RWPE2 (cell line): ENCODE data around the gene PLA2G2F.

Experiments used
- ATAC-seq: fragments of 200-7000 bp; cut with Tn5 transposase; 3 replicates; pipeline ENCODE4 v1.9.1; 2021; ENCODE audit warnings: low read depth
- DNase-seq: peaks from one replicate; pipeline ENCODE4 v3.0.0-alpha.2; 2020; ENCODE audit warnings: low spot score
- H3K27ac ChIP-seq: fragments of 450-650 bp; 2 replicates; pipeline ENCODE4 v1.5.1; 2017; ENCODE audit warnings: mild to moderate bottlenecking; ENCODE audit not compliant: poor library complexity, severe bottlenecking
- H3K27me3 ChIP-seq: fragments of 250-450 bp; sonication (Bioruptor Pico); 2 replicates; pipeline ENCODE4 v1.5.1; 2021; ENCODE audit warnings: mild to moderate bottlenecking, moderate library complexity; ENCODE audit not compliant: insufficient read depth, poor library complexity, severe bottlenecking
- H3K36me3 ChIP-seq: fragments of 250-450 bp; sonication (Bioruptor Pico); 2 replicates; pipeline ENCODE4 v1.5.1; 2020; ENCODE audit warnings: low read depth, mild to moderate bottlenecking, moderate library complexity
- H3K4me1 ChIP-seq: fragments of 250-450 bp; sonication (Bioruptor Pico); 2 replicates; pipeline ENCODE4 v1.5.1; 2021; ENCODE audit warnings: mild to moderate bottlenecking, moderate library complexity; ENCODE audit not compliant: insufficient read depth, poor library complexity, severe bottlenecking
- H3K4me3 ChIP-seq: fragments of 250-450 bp; sonication (Bioruptor Pico); 2 replicates; pipeline ENCODE4 v1.5.1; 2021; ENCODE audit warnings: mild to moderate bottlenecking, moderate library complexity; ENCODE audit not compliant: severe bottlenecking
- H3K9me3 ChIP-seq: fragments of 250-450 bp; sonication (Bioruptor Pico); 2 replicates; pipeline ENCODE4 v1.5.1; 2021; ENCODE audit warnings: mild to moderate bottlenecking, moderate library complexity; ENCODE audit not compliant: severe bottlenecking
- CTCF ChIP-seq: fragments of 450-650 bp; IDR thresholded peaks from one replicate; pipeline ENCODE4 v1.5.1; 2017; ENCODE audit warnings: mild to moderate bottlenecking, moderate library complexity; ENCODE audit not compliant: poor library complexity, severe bottlenecking

The PLA2G2F gene

GRCh38 chr1:20192871-20193411, 53.8 kb downstream of the PLA2G2F start:
- no peak overlapping the region for H3K27ac ChIP-seq
- no peaks in the 10 kb centered on the region for H3K4me1 ChIP-seq
- no peaks in the 10 kb centered on the region for H3K9me3 ChIP-seq
- TF ChIP-seq CTCF = no peak
- no peaks in the 10 kb centered on the region for H3K27me3 ChIP-seq
- DNase-seq = no peak
- no peak overlapping the region for H3K4me3 ChIP-seq
- no peak for ATAC-seq
- H3K36me3 ChIP-seq = no peaks in the 10 kb centered on the region

GRCh38 chr1:20194224-20194623, 55.1 kb downstream of the PLA2G2F start:
- no peaks in the 10 kb centered on the region for H3K27me3 ChIP-seq
- ATAC-seq (peak; percentile 19; the same call in 1 of the 3 replicates), DNase-seq (no peak)
- TF ChIP-seq CTCF = no peak
- no peak overlapping the region for H3K4me3 ChIP-seq
- H3K4me1 ChIP-seq = no peaks in the 10 kb centered on the region
- H3K36me3 ChIP-seq = no peaks in the 10 kb centered on the region
- no peaks in the 10 kb centered on the region for H3K9me3 ChIP-seq
- H3K27ac ChIP-seq = no peak overlapping the region

- peak; percentile 74 for TF ChIP-seq CTCF
- no peaks in the 10 kb centered on the region for H3K36me3 ChIP-seq
- no peaks in the 10 kb centered on the region for H3K4me1 ChIP-seq
- no peak for DNase-seq
- no peak overlapping the region for H3K4me3 ChIP-seq
- no peaks in the 10 kb centered on the region for H3K9me3 ChIP-seq
- ATAC-seq = no peak
- no peaks in the 10 kb centered on the region for H3K27me3 ChIP-seq
- no peak overlapping the region for H3K27ac ChIP-seq
These were observed 55.8 kb downstream of the PLA2G2F start for GRCh38 chr1:20194757-20195461.

GRCh38 chr1:20195462-20195780, 56.3 kb downstream of the PLA2G2F start:
- no peak for DNase-seq
- no peak for ATAC-seq
- Histone ChIP-seq H3K9me3 (no peaks in the 10 kb centered on the region), H3K36me3 (no peaks in the 10 kb centered on the region), H3K27me3 (no peaks in the 10 kb centered on the region), H3K4me3 (no peak overlapping the region), H3K27ac (no peak overlapping the region), H3K4me1 (no peaks in the 10 kb centered on the region)
- TF ChIP-seq CTCF = peak; percentile 37

- no peak for DNase-seq
- Histone ChIP-seq H3K36me3 (no peaks in the 10 kb centered on the region), H3K4me1 (no peaks in the 10 kb centered on the region), H3K9me3 (no peaks in the 10 kb centered on the region), H3K4me3 (no peak overlapping the region), H3K27me3 (no peaks in the 10 kb centered on the region), H3K27ac (no peak overlapping the region)
- ATAC-seq = no peak
- TF ChIP-seq CTCF = no peak
These were observed 58.2 kb downstream of the PLA2G2F start for GRCh38 chr1:20197329-20197791.
